Measurements from ENCODE around the gene DNER.
"Not testable (repeated sequence)": the region's sequence is repeated elsewhere in the genome, so short reads cannot be mapped to it uniquely, and the experiment has no call there.

Gene DNER

DNA sequence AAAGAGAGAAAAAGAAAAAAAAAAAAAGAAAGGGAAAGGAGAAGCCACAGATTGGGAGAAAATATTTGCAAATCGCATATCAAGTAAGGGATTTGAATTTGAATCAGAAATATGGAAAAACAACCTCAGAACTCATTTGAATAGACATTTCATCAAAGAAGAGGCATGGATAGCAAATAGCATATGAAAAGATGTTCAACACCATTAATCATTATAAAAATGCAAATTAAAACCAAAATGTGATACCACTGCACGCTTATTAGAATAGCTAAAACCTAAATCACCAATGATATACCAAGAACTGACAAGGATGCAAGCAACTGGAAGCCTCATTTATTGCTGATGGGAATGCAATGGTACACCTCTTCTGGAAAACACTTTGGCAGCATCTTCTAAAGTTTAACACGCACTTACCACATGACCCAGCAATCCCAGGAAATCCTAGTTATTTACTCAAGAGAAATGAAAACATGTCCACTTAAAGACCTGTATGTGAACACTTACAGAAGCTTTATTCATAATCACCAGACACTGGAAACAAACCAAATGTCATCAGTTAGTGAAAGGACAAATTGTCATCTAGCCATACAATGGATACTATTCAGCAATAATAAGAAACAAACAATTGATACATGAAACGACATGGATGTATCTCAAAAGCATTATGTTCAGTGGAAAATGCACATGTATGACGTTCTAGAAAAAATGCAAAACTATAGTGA, 10.3 kb downstream of the DNER start:
- ChIA-PET CTCF (interaction anchor here (0.6 kb wide), 1 partner anchor 314 kb away, joined by 3 read pairs; no protein-coding TSS in a partner anchor), POLR2A (ENCODE audit: low non-redundant PET) (no interaction called here)
- no peak overlapping the region for H3K27ac ChIP-seq
- DNase-seq (ENCODE audit: low spot score): no peak
- TF ChIP-seq, protein P1, sequence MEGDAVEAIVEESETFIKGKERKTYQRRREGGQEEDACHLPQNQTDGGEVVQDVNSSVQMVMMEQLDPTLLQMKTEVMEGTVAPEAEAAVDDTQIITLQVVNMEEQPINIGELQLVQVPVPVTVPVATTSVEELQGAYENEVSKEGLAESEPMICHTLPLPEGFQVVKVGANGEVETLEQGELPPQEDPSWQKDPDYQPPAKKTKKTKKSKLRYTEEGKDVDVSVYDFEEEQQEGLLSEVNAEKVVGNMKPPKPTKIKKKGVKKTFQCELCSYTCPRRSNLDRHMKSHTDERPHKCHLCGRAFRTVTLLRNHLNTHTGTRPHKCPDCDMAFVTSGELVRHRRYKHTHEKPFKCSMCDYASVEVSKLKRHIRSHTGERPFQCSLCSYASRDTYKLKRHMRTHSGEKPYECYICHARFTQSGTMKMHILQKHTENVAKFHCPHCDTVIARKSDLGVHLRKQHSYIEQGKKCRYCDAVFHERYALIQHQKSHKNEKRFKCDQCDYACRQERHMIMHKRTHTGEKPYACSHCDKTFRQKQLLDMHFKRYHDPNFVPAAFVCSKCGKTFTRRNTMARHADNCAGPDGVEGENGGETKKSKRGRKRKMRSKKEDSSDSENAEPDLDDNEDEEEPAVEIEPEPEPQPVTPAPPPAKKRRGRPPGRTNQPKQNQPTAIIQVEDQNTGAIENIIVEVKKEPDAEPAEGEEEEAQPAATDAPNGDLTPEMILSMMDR (conservative IDR thresholded peaks at IDR 0.05; ENCODE audit: low read depth): no peak

DNA sequence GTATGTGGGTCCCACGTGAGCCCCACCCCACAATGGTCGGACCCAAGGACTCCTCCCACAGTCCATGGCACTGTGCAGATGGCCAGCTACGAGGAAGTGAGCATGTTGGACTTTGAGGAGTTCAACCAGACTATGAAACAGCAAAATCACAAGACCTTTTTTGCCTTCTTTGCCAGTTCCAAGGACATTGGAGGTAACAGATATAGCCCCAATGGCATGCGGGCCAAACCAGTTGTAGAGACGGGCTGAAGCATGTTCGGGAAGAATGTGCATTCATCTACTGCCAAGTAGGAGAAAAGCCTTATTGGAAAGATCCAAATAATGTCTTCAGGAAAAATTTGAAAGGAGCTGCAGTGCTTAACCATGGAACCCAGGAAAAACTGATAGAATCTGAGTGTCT, 12.6 kb downstream of the DNER start:
- CTCF ChIA-PET: no interaction called here

DNA sequence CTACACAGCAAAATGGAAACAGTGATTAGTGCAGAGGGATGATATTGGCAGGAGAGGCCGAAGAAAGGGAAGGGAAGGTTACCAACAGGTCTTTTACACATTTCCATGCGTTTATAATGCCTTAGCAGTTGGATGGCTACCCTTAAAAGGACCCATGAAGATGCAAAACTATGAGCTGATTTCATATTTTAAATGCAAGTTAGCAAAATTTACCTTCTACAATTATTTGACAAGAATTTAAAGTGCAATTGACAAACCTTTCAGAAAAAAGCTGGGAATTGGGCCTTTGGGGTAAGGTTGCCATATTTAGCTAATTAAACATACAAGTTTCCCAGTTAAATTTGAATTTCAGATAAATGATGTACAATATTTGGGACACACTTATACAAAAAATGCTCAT, 13.3 kb downstream of the DNER start:
- no peak for DNase-seq (ENCODE audit: low spot score)
- TF ChIP-seq, protein P1 (conservative IDR thresholded peaks at IDR 0.05; ENCODE audit: low read depth): no peak
- H3K27ac ChIP-seq: no peak overlapping the region
- ChIA-PET CTCF (no interaction called here), POLR2A (ENCODE audit: low non-redundant PET) (no interaction called here)

More for the DNA sequence above, 12.6 kb downstream of the DNER start:
- TF ChIP-seq, protein P1 (conservative IDR thresholded peaks at IDR 0.05; ENCODE audit: low read depth): no peak
- DNase-seq (ENCODE audit: low spot score): no peak
- POLR2A ChIA-PET (ENCODE audit: low non-redundant PET): no interaction called here
- H3K27ac ChIP-seq: no peak overlapping the region

DNA sequence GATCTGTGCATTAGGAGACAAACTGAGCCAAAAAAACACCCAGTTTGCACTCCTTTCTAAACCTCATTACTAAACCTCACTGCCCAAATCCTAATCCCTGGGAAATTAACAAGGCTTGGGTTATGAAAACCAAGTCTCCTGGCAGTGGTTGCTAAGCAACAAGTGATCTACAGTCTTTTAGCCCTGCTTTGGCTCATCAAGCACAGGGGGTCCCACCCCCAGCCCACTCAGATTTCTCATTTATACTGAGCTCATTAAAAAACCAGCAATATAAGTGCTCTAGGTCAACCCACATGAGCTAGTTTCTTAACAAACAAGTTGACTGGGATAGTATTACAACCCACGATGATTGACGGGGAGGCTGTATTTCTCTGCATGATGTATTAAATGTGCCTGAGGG, 18.4 kb downstream of the DNER start:
- CTCF ChIA-PET: no interaction called here
- POLR2A ChIA-PET (ENCODE audit: low non-redundant PET): no interaction called here
- no peak for DNase-seq (ENCODE audit: low spot score)
- no peak overlapping the region for H3K27ac ChIP-seq
- TF ChIP-seq, protein P1 (conservative IDR thresholded peaks at IDR 0.05; ENCODE audit: low read depth): no peak

DNA sequence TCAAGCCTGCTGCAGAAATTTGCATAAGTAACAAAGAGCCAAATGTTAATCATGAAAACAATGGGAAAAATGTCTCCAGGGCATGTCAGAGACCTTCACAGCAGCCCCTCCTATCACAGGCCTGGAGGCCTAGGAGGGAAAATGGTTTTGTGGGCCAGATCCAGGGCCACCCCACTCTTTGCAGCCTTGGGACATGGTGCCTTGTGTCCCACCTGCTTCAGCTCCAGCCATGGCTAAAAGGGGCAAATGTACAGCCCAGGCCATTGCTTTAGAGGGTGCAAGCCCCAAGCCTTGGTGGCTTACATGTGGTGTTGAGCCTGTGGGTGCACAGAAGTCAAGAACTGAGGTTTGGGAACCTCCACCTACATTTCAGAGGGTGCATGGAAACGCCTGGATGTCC, 20.5 kb downstream of the DNER start:
- DNase-seq (ENCODE audit: low spot score); POLR2A ChIA-PET (ENCODE audit: low non-redundant PET); CTCF ChIA-PET; H3K27ac ChIP-seq: not testable (repeated sequence)

DNA sequence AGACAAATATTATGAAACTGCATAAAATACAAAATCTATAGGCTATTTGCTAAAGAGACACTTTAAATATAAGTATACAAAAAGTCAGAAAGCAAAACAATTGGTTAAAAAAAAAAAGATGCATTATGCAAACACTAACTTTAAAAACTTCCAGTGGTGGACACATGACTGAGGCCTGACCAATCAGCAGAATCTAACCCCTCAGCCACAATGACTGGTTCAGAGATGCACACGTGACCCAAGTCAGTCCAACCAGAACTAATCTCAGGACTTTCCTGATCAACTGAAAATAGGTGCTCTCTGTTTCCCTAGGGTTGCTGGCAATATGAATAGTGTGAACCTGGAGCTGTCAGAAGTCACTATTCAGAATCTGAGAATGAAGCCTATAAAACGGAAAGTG, 22.7 kb downstream of the DNER start:
- TF ChIP-seq, protein P1 (conservative IDR thresholded peaks at IDR 0.05; ENCODE audit: low read depth): no peak
- no peak for DNase-seq (ENCODE audit: low spot score)
- CTCF ChIA-PET: interaction anchor here (0.7 kb wide), 1 partner anchor 516 kb away, joined by 3 read pairs; no protein-coding TSS in a partner anchor
- POLR2A ChIA-PET (ENCODE audit: low non-redundant PET): no interaction called here
- H3K27ac ChIP-seq: no peak overlapping the region

DNA sequence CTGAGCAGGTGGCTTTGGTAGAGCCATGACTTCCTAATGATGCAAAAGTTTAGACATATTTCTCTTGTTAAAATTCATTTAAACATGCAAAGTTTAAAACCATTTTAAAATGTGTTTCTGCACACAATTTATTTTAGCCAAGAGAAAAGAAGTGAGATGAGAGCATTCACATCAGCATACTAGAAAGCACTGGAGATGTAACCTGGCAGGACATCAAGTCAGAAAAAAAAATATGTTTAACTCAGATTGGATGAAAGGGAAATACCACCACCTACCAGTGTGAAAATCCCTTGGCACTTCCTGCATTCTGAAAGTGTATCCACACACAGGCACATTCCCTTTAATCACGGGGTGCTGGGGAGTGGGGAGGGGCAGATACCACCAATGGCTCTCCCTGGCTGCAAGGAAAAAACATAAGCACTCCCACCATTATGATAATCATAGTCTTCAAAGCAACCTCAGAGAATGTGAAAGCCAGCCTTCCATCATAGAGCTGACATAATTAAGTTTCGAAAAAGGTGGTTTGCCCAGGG, 25.0 kb downstream of the DNER start:
- ChIA-PET POLR2A (ENCODE audit: low non-redundant PET) (no interaction called here), CTCF (no interaction called here)
- DNase-seq (ENCODE audit: low spot score): no peak
- H3K27ac ChIP-seq: no peak overlapping the region
- TF ChIP-seq, protein P1 (conservative IDR thresholded peaks at IDR 0.05; ENCODE audit: low read depth): no peak

Measured in RWPE1 (cell line).